Activated CD4-positive, alpha-beta T cell treated with anti-CD3 and anti-CD28 coated beads for 36 hours (primary cell): Measurements from ENCODE around the gene C16orf54. TPM values are rescaled to one million over a fixed set of nuclear protein-coding genes. Genes with fewer than 3 reads are reported as not detected.
"Not testable (repeated sequence)": the region's sequence is repeated elsewhere in the genome, so short reads cannot be mapped to it uniquely, and the experiment has no call there.

Experiments used
- ATAC-seq: fragments of 200-7000 bp; cut with Tn5 transposase; one replicate; pipeline ENCODE4 v1.10.0; 2021; ENCODE audit warnings: mild to moderate bottlenecking, moderate library complexity
- CTCF ChIA-PET: fragments of 350-600 bp; sonication (Branson Sonifier 250); formaldehyde crosslinking; loops from one replicate; lab custom pipeline; 2021; ENCODE audit warnings: antibody characterized with exemption; lab: Charles Lee
- POLR2A ChIA-PET: fragments of 350-600 bp; sonication (Branson Sonifier 250); formaldehyde crosslinking; loops from one replicate; lab custom pipeline; 2021; ENCODE audit warnings: antibody characterized with exemption, inconsistent platforms; lab: Charles Lee
- DNase-seq: peaks from one replicate; pipeline ENCODE4 v3.0.0-alpha.2; 2020
- H3K27ac Mint-ChIP-seq: one replicate; pipeline ENCODE4 v1.8.0; 2021; ENCODE audit warnings: mixed read lengths
- H3K27me3 Mint-ChIP-seq: one replicate; pipeline ENCODE4 v1.8.0; 2021; ENCODE audit warnings: mixed read lengths
- H3K36me3 Mint-ChIP-seq: one replicate; pipeline ENCODE4 v1.8.0; 2021; ENCODE audit warnings: low read depth, mixed read lengths
- H3K4me1 Mint-ChIP-seq: one replicate; pipeline ENCODE4 v1.8.0; 2021; ENCODE audit warnings: mixed read lengths
- H3K4me3 Mint-ChIP-seq: one replicate; pipeline ENCODE4 v1.8.0; 2021; ENCODE audit warnings: mild to moderate bottlenecking, moderate library complexity, mixed read lengths
- H3K9me3 Mint-ChIP-seq: one replicate; pipeline ENCODE4 v1.8.0; 2021; ENCODE audit warnings: low read depth, mixed read lengths
- intact Hi-C, 2 experiments: fragments of 100-400 bp; cut with DNase I in 1 of 2; cut with micrococcal nuclease in 1 of 2; formaldehyde crosslinking; loops; one replicate each; pipeline versions ENCODE4 v1.14.2 to v1.15.1; 2022 to 2024; cut with DNase I, micrococcal nuclease
- total RNA-seq, 2 experiments: library from RNA; stranded (reverse); gene quantifications; one replicate each; pipeline ENCODE4 v1.2.3, GENCODE V29; 2021

Gene C16orf54
- total RNA-seq, 2 experiments from 2014 or later, result 21.3 to 22.0 TPM

DNA sequence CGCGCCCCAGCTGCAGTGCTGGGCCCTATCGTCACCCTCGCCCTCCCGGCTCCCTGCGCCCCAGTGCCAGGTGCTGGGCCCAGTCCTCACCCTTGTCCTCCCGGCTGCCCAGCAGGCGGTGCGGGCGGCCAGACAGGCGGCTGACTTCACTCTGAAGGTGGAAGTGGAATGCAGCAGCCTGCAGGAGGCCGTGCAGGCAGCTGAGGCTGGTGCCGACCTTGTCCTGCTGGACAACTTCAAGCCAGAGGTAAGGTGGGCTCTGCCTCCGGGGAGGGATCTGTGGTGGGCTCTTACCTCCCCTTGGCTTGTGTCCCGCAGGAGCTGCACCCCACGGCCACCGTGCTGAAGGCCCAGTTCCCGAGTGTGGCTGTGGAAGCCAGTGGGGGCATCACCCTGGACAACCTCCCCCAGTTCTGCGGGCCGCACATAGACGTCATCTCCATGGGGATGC lies 48.9 kb downstream of the C16orf54 start:
- ATAC-seq (no peak), DNase-seq (no peak)
- Mint-ChIP-seq H3K36me3 (peaks cover 2% of the 10 kb centered on the region), H3K27ac (no peak overlapping the region), H3K4me3 (no peak overlapping the region), H3K9me3 (no peaks in the 10 kb centered on the region), H3K27me3 (no peaks in the 10 kb centered on the region), H3K4me1 (peaks cover 16% of the 10 kb centered on the region)
- intact Hi-C loops, result no loop called here
- POLR2A ChIA-PET, result no interaction called here
- CTCF ChIA-PET, result interaction anchor here (0.7 kb wide), 1 partner anchor 21 kb away, joined by 3 read pairs; no protein-coding TSS in a partner anchor

- H3K27me3 Mint-ChIP-seq, H3K36me3 Mint-ChIP-seq, POLR2A ChIA-PET, H3K27ac Mint-ChIP-seq, DNase-seq, H3K9me3 Mint-ChIP-seq, ATAC-seq, H3K4me3 Mint-ChIP-seq, H3K4me1 Mint-ChIP-seq, intact Hi-C loops: not testable (repeated sequence)
- CTCF ChIA-PET, result interaction anchor here (0.5 kb wide), 1 partner anchor 414 kb away, joined by 3 read pairs; no protein-coding TSS in a partner anchor
Measured at GRCh38 chr16:29695675-29696074, 50.1 kb downstream of the C16orf54 start.

- intact Hi-C loops, result no loop called here
- POLR2A ChIA-PET, result no interaction called here
- H3K4me1 Mint-ChIP-seq, result no peaks in the 10 kb centered on the region
- CTCF ChIA-PET, result interaction anchor here (1.4 kb wide), 1 partner anchor 154 kb away, joined by 4 read pairs; no protein-coding TSS in a partner anchor
- no peaks in the 10 kb centered on the region for H3K9me3 Mint-ChIP-seq
- H3K4me3 Mint-ChIP-seq, result no peak overlapping the region
- H3K27ac Mint-ChIP-seq, result no peak overlapping the region
- H3K27me3 Mint-ChIP-seq, result no peaks in the 10 kb centered on the region
- DNase-seq (no peak), ATAC-seq (no peak)
- H3K36me3 Mint-ChIP-seq, result no peaks in the 10 kb centered on the region
Measured at GRCh38 chr16:29694384-29695195, 51.2 kb downstream of the C16orf54 start.

- H3K36me3 Mint-ChIP-seq, H3K9me3 Mint-ChIP-seq, H3K4me3 Mint-ChIP-seq, POLR2A ChIA-PET, H3K27me3 Mint-ChIP-seq, H3K27ac Mint-ChIP-seq, ATAC-seq, H3K4me1 Mint-ChIP-seq, DNase-seq: not testable (repeated sequence)
- CTCF ChIA-PET, result interaction anchor here (0.7 to 2.6 kb wide), 6 partner anchors 8 to 339 kb away, joined by 3 to 17 read pairs (median 6); partner anchors contain the start of gene ZG16
- intact Hi-C loops, result loop anchor here in 1 of 2 experiments (1.0 to 2.0 kb wide), 2 partner anchors 156 to 329 kb away; no protein-coding TSS in a partner anchor
Measured at GRCh38 chr16:29692606-29693005, 53.2 kb downstream of the C16orf54 start.

Other genes starting within 250 kb of the C16orf54 start
- gene NPIPB12, start 239.6 kb downstream of the C16orf54 start, total RNA-seq, result 10 to 100 TPM; 42.1 to 44.3 TPM
- gene SPN, start 82.7 kb downstream of the C16orf54 start, total RNA-seq, result 100 to 1,000 TPM; 103 to 127 TPM
- 1 to 10 TPM; 5.7 to 6.8 TPM for gene QPRT, start 66.8 kb downstream of the C16orf54 start, total RNA-seq
- gene ZG16, start 32.3 kb upstream of the C16orf54 start, total RNA-seq, result not detected
- gene KIF22, start 44.8 kb upstream of the C16orf54 start, total RNA-seq, result 100 to 1,000 TPM; 153 to 168 TPM
- 100 to 1,000 TPM; 306 to 387 TPM for gene MAZ, start 60.5 kb upstream of the C16orf54 start, total RNA-seq
- under 1 TPM; 0.64 to 0.93 TPM for gene PRRT2, start 66.2 kb upstream of the C16orf54 start, total RNA-seq
- gene PAGR1, start 70.2 kb upstream of the C16orf54 start, total RNA-seq, result 10 to 100 TPM; 20.6 to 25.6 TPM
- 100 to 1,000 TPM in 1 of 2 experiments, 10 to 100 TPM in 1; 86.2 to 101 TPM for gene MVP, start 74.5 kb upstream of the C16orf54 start, total RNA-seq
- gene CDIPT, start 117.2 kb upstream of the C16orf54 start, total RNA-seq, result 10 to 100 TPM; 35.1 to 50.0 TPM
- under 1 TPM; 0.27 to 0.42 TPM for gene SEZ6L2, start 153.6 kb upstream of the C16orf54 start, total RNA-seq
- 1 to 10 TPM; 2.7 to 3.2 TPM for gene ASPHD1, start 154.5 kb upstream of the C16orf54 start, total RNA-seq
- 10 to 100 TPM; 30.4 to 33.4 TPM for gene KCTD13, start 180.2 kb upstream of the C16orf54 start, total RNA-seq
- 10 to 100 TPM; 34.6 to 42.5 TPM for gene TMEM219, start 216.1 kb upstream of the C16orf54 start, total RNA-seq
- gene TAOK2, start 227.9 kb upstream of the C16orf54 start, total RNA-seq, result 10 to 100 TPM; 24.1 to 24.4 TPM
- gene HIRIP3, start 249.6 kb upstream of the C16orf54 start, total RNA-seq, result 10 to 100 TPM; 25.1 to 36.8 TPM